H1 (cell line): ENCODE data around the gene PCDH19. TPM values are rescaled to one million over a fixed set of nuclear protein-coding genes. Genes with fewer than 3 reads are reported as not detected.

Source experiments
- BRCA1 ChIP-seq: IDR thresholded peaks from 2 replicates; pipeline ENCODE4 v1.6.1; 2012; ENCODE audit warnings: low read depth, low read length, improper control_type of control experiment
- CTCF ChIP-seq, 3 experiments: IDR thresholded peaks; 1 replicate in 2 of 3; 2 replicates in 1 of 3; pipeline versions ENCODE4 v1.5.1 to v1.6.1; 2011; ENCODE audit warnings: low read length in 3 of 3, mild to moderate bottlenecking in 3 of 3, inconsistent platforms in 2 of 3, low read depth in 1 of 3, moderate library complexity in 1 of 3; ENCODE audit not compliant: insufficient read depth in 1 of 3; ENCODE audit errors: control extremely low read depth in 1 of 3
- EZH2 ChIP-seq: fragments of 200-600 bp; sonication (generic); IDR thresholded peaks from 2 replicates; pipeline ENCODE4 v1.7.1; 2012; ENCODE audit warnings: low read depth, mild to moderate bottlenecking, moderate library complexity, low read length, inconsistent platforms; ENCODE audit not compliant: severe bottlenecking
- polyA plus RNA-seq, 7 experiments: library from polyadenylated mRNA; depleted of rRNA in 3 of 7; stranded (reverse) in 5 of 7; unstranded in 2 of 7; fragments of >200 nt in 5 of 7; fragments of 200-250 nt in 2 of 7; gene quantifications; 1 replicate in 5 of 7; 2 replicates in 1 of 7; 4 replicates in 1 of 7; pipeline versions ENCODE4 v1.2.1 to v1.2.3, GENCODE V29; 2011 to 2013; ENCODE audit warnings: missing spikeins in 2 of 7, mixed read lengths in 2 of 7
- total RNA-seq: library from RNA; stranded (reverse); fragmentation: NEBNext Ultra II Directional; extraction: Animal tissue kit (Norgen Biotek cat#: 25700); gene quantifications from 2 replicates; pipeline ENCODE4 v1.2.1, GENCODE V29; 2021

Gene PCDH19
- total and polyA plus RNA-seq, 2 of the 8 experiments (the other 6 are each of a cell fraction or from before 2014, with no cell fraction given): 0.12 to 1.2 TPM

GRCh38 chrX:100407147-100407783 lies 2.8 kb downstream of the PCDH19 start (continued):
- no peak for TF ChIP-seq CTCF (IDR thresholded peaks at IDR 0.05; ENCODE audit: control extremely low read depth in 1 of 3, insufficient read depth in 1 of 3, low read depth in 1 of 3, low read length in 3 of 3)
- no peak for TF ChIP-seq BRCA1
- peak; percentile 90 for TF ChIP-seq EZH2
